GM18526 (cell line): Measurements from ENCODE around the gene SPACA9.

Experiments used
- POLR2A ChIP-seq: IDR thresholded peaks from 3 replicates; pipeline ENCODE4 v1.6.1; 2011; ENCODE audit not compliant: insufficient read length; ENCODE audit errors: extremely low read depth

Gene SPACA9

DNA sequence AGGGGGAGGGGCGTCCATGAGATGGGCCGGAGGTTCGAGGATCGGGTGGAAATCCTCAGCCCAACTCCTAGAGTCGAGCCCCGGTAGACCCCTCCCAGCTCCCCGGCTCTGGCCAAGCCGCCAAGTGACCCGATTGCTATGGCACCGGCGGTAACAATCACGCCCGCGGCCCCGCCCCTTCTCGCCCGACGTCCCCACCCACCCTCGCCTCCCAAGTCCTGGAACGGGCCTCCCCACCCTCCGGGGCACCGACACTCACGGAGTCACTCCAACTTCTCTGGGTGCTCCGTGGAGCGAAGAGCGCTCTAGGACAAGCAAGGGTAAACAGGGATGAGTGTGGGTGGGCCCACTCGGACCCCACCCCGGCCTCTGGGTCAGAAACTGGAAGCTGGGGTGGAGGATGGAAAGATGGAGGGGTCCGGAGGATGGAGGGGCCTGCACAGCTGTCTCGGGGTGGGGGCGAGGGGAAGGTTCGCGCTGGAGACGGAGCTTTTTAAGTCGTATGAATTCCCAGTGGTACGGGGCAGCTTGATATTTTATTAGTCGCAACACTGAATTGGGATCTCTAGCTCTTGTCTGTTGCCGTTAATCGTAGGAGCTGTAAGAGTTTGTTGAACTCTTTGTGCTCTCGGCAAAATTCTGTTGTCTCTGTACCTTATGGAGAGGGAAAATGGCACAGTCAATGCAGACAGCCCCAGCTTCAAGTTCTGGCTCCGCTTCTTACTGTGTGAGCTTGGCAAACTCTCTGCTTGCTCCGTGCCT, at the start of gene SPACA9:
SPACA9 (plus strand) TSS at position 204 of the 762 bp plus-strand sequence. CDS start 5,050 bp downstream, outside the sequence.
- TF ChIP-seq POLR2A: no peak

DNA sequence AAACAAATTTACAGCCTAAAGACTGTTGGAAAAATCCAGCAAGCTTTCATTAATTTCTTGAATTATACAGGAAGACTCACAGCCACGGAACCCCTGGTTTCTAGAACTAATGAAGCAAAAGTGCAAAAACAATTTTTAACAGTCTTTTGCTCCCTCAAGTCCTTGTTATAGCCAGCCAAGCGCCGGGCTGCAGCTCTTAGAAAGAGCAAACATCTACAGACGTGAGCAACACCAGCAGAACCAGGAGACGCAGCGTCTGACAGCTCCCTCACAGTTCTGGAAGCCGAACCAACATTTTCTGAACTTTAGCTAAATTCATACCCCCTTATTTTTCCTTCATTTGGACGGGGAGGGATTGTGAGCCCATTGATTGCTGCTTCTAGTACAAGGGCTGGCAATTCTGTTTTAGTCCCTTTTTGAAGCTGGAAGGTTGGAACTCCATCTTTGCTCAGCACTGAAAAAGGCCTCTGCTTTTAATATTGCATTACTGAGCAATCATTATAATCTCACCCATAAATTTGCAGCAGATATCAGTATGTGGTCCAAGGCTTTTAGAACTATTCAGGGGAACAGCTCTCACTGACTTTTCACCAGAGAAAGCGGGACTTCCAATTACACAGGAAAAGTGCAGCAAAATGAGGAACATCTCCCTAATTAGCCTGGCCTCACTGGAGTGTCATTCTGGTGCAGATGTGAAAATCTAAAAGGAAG, 46.4 kb upstream of the SPACA9 start:
- no peak for TF ChIP-seq POLR2A

DNA sequence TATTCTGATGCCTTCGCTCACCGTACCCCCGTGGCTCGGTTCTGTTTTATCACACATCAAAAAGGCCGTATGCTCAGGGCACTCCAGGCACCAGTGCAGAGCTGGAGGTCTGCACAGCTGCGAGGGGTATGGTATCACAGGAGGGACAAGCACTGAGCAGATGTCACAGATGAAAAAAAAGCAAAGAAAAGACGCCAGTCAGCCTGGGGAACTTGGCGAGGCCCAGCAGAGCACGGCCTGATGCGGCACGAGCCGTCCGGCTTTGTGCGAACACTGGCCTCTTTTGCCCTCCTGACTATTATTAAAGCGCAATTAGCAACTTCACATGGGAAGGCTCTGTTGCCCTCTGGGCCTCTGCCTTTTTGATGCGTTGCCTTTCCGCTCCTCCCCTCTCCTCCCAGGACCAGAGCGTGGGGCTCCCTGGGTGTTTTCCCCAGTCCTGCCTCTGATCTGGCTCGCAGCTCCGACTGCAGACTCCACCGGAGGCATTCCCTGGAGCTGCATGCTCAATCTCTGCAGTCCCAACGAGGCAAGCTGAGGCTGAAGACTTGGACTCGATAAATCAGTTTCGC, 45.1 kb upstream of the SPACA9 start:
- no peak for TF ChIP-seq POLR2A

DNA sequence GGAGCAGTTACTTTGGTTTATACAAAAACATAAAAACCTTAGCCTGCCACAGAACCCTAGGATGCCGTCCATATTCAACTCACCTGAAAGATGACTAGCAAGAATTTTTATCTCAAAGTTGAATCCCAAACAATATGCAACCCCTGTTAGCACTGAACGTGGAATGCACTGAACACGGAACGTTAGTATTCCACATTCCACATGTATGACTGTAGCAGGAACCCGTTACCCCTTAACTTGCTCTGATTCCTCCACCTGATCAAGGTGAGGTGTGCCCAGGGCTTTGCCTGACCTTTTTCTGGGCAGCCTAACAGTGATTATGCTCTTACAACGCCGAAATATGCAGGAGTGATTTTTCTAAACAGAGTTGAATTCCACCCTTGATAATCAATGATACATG, 44.4 kb upstream of the SPACA9 start:
- TF ChIP-seq POLR2A: no peak

DNA sequence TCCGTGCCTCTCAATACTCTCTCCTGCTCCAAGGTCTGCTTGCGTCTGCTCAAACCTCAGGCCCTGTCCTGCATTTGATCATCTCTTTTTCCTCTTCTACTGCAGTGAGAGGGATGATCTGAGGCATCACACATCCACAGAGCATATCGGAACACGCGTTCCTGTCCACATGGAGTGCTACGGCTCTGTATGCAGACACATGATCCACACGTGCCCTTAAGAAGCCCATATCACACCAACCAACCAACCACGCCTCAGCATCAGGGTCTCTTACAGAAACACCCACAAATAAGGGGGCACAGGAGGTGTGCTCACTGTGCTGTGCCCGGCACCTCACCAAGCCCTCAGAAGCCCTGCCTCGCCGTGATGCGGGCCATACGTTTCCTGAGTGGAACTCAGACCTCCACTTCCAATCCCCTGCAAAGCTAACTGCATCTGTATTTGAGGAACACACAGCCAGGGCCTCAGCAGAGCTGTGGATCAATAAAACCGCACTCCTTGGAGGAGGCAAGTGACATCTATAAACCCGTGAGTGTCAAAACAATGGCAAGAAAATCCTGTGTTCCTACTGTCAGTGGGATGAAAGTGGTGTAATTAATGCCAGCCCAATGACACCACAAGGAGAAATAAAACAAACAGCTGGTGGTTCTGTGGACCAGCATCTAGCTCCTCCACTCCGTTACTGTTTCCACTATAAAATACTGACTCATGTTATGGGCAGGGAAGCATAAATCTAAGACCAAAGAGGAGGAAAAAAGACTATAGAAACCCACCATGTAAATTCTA, 41.0 kb upstream of the SPACA9 start:
- TF ChIP-seq POLR2A: no peak

DNA sequence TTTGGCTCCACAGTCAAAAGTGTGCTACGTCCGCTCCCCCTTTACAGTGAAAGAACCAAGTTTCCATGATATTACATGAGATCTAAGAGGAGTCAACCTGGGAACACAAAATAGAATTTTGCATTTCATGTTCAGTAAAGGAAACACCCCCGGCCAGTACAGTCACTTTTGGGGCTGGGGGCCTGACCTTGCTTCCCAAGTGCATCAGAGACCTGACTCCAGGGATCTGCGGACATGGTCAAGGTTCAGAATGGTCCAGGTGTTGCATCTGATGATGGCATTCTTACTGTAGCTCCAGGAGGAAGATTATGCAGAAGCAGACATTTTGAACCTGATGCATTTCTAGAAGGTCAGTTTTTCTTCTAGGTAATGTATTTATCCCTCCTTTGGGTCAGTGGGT, 40.4 kb upstream of the SPACA9 start:
- no peak for TF ChIP-seq POLR2A

DNA sequence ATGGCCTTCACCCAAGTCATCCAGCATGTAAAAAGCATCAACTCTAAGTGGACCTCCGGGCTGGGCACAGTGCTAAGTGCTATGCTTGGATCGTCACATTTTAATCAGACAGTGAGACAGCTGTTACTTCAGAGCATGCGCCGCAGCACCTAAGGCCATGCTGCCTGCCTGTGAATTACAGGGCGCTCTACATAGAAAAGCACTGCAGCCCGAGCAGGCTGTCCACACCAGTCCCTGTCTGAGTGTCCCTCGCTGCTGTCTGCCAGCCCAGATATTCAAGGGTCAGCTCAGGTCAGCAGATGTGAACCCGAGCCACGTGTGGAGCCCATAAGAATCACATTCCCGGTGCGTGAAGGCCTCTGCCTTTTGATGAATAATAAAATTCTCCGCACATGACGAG, 37.7 kb upstream of the SPACA9 start:
- no peak for TF ChIP-seq POLR2A

- TF ChIP-seq POLR2A: no peak
Observed at GRCh38 chr9:132842124-132843044, 36.3 kb upstream of the SPACA9 start.

DNA sequence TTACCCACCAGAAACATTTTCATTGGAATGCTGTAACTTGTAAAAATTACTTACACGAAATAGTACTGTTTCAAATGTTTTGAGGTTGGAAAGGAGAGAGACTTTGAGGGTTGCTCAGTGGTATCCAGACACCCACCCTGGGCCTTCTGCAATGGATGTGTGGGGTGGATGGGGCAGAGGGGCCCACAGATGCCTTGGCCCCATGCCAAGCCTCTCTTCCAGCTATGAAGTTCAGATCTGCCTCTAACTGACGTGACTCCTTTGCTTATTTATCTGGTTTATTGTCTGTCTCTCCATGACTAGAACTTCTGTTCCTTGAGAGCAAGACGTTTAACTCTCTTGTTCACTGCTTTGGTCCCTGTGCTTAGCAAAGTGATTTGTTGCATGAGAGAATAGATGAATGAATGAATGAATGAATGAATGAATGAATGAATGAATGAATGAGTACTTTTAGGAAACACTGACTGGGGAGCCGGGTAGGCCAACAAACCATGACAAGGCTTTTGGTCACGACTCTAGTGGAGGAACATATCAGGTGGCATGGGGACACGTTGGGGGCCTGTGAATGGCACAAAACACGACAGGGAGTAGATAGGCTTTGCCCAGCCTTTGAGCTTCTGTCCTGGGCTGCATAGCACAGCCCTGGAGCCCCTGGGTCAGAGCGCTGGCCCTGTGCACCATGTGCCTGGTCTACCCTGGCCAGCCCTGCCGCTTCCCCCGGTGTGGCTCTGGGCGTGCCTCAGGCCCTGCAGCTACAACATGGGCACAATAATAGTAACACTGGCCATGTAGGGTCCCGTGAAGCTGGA, 32.4 kb upstream of the SPACA9 start:
- no peak for TF ChIP-seq POLR2A

DNA sequence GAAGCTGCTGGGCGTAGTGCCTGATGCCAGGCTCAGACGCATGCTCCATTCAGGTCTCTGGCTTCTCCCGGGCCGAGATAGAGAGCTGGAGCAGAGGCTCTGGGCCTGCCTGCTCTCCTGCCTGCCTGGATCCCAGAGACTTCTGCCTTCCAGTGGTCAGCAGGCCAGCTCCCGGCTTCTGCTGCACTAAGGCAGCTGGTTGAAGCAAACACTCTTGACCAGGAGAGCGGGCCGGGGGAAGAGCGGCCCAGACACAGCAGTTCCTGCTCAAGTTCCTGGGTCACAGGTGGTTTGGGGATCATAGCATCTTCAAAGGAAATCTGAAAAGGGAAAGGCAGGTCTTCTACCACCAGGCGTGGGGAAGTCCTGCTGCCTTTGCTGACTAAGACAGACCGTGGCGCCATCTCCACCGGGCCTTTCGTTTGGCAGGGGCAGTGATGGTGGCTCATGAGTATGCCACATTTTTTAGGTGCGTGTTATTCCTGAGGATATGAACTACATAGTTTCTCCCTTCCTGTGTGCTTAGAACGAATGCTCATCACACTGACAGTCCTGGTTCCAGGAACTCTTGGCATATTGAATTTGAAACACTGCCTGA, 31.7 kb upstream of the SPACA9 start:
- TF ChIP-seq POLR2A: no peak

DNA sequence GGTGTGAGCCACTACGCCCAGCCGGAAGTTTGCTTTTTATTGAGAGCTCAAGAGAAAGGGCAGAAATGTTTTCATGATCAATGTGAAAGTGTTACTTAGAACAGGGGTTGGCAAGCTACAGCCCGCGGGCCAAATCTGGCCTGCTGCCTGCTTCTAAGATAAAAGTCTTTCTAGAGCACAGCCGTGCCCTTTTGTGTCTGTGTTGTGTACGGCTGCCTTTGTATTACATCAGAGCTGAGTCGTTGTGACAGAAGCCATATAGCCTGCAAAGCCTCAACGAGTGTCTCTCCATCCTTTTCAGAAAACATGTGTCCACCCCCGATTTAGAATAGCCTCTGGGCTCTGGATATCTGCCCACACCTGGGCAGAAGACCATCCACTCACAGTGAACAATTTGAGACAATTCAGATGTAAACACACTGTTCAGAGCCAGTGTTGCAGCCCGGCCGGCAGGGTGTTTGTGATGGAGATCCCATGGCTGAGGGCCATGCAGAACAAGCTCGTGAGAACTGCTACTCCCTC, 29.5 kb upstream of the SPACA9 start:
- TF ChIP-seq POLR2A: no peak

DNA sequence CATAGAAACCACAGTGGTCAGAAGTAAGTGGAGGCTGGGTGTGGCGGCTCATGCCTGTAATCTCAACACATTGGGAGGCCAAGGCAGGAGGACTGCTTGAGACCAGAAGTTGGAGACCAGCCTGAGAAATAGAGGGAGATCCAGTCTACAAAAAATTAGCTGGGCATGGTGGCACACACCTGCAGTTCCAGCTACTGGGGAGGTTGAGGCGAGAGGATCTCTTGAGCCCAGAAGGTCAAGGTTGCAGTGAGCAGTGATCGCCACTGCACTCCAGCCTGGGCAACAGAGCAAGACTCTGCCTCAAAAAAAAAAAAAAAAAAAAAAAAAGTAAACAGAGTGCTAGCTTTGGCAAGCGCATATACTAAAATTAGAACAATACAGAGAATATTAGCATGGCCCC, 25.2 kb upstream of the SPACA9 start:
- no peak for TF ChIP-seq POLR2A

DNA sequence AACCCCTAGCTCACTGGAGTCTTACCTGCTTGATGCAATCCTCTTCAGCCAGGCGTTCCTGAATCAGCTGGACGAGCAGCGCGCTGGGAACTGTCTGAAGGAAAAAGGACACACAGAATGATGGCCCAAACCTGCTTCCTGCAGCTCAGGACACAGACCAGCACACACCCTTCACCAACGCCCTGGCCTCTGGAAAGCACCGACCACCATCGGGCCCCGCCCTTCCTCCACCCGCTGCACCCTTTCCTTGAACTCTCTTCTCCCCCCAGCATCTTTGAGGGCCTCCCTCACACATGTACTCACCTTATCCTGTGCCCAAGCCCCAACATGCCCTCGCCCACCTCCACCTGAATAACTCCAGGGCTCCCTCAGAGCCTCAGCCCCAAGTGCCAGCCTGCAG, 23.9 kb upstream of the SPACA9 start:
- no peak for TF ChIP-seq POLR2A
